ENCODE results near the gene PKN1. TPM values are rescaled to one million over a fixed set of nuclear protein-coding genes. Genes with fewer than 3 reads are reported as not detected.

Gene PKN1
- total and polyA plus RNA-seq, 2 experiments from 2014 or later: 86.8 to 201 TPM

GRCh38 chr19:14442891-14443631, 10.0 kb downstream of the PKN1 start:
- Mint-ChIP-seq H3K9me3 (no peaks in the 10 kb centered on the region; the same call in 2 of the 3 replicates), H3K36me3 (ENCODE audit: low read depth) (peaks cover 56% of the 10 kb centered on the region), H3K27me3 (ENCODE audit: insufficient read depth, low read depth, poor library complexity) (peaks cover 8% of the 10 kb centered on the region), H3K4me3 (no peak overlapping the region), H3K27ac (no peak overlapping the region), H3K4me1 (peaks cover 5% of the 10 kb centered on the region; the same call in 2 of the 3 replicates)
- H3K4me2 ChIP-seq: no peak overlapping the region
- no peaks in the 10 kb centered on the region for H3K27me3 ChIP-seq (ENCODE audit: insufficient read depth)
- no peak overlapping the region for H2AFZ ChIP-seq
- H3K4me1 ChIP-seq (ENCODE audit: insufficient read depth): no peaks in the 10 kb centered on the region
- peaks cover 13% of the 10 kb centered on the region for H3K79me2 ChIP-seq (replicated peaks; ENCODE audit: insufficient read depth)
- peaks cover 10% of the 10 kb centered on the region; the same call in 1 of the 2 replicates for H3F3A ChIP-seq (replicated peaks; ENCODE audit: low read depth)
- DNase-seq (ENCODE audit: low spot score): no peak
- H3K9me2 ChIP-seq (ENCODE audit: insufficient read depth): no peaks in the 10 kb centered on the region
- TF ChIP-seq POLR2AphosphoS5 (IDR thresholded peaks at IDR 0.05; ENCODE audit: low read depth) (no peak), CREB1 (CRISPR knock-in tag; IDR thresholded peaks at IDR 0.05; ENCODE audit: low read depth) (no peak), EZH2phosphoT487 (IDR thresholded peaks at IDR 0.05; ENCODE audit: unreplicated experiment) (no peak), ZNF331 (CRISPR knock-in tag; IDR thresholded peaks at IDR 0.05; ENCODE audit: low read depth) (no peak), ZNF462 (CRISPR knock-in tag; IDR thresholded peaks at IDR 0.05) (no peak), JUNB (IDR thresholded peaks at IDR 0.05; ENCODE audit: unreplicated experiment) (no peak), ZNF114 (CRISPR knock-in tag; IDR thresholded peaks at IDR 0.05) (no peak), STAT1 (IDR thresholded peaks at IDR 0.05; ENCODE audit: unreplicated experiment) (no peak), NANOG (IDR thresholded peaks at IDR 0.05; ENCODE audit: borderline replicate concordance) (no peak), EZH2 (IDR thresholded peaks at IDR 0.05; ENCODE audit: low read depth, unreplicated experiment) (no peak)
- TF ChIP-seq, protein P1, sequence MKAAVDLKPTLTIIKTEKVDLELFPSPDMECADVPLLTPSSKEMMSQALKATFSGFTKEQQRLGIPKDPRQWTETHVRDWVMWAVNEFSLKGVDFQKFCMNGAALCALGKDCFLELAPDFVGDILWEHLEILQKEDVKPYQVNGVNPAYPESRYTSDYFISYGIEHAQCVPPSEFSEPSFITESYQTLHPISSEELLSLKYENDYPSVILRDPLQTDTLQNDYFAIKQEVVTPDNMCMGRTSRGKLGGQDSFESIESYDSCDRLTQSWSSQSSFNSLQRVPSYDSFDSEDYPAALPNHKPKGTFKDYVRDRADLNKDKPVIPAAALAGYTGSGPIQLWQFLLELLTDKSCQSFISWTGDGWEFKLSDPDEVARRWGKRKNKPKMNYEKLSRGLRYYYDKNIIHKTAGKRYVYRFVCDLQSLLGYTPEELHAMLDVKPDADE (IDR thresholded peaks at IDR 0.05): no peak
- TF ChIP-seq, protein P2, sequence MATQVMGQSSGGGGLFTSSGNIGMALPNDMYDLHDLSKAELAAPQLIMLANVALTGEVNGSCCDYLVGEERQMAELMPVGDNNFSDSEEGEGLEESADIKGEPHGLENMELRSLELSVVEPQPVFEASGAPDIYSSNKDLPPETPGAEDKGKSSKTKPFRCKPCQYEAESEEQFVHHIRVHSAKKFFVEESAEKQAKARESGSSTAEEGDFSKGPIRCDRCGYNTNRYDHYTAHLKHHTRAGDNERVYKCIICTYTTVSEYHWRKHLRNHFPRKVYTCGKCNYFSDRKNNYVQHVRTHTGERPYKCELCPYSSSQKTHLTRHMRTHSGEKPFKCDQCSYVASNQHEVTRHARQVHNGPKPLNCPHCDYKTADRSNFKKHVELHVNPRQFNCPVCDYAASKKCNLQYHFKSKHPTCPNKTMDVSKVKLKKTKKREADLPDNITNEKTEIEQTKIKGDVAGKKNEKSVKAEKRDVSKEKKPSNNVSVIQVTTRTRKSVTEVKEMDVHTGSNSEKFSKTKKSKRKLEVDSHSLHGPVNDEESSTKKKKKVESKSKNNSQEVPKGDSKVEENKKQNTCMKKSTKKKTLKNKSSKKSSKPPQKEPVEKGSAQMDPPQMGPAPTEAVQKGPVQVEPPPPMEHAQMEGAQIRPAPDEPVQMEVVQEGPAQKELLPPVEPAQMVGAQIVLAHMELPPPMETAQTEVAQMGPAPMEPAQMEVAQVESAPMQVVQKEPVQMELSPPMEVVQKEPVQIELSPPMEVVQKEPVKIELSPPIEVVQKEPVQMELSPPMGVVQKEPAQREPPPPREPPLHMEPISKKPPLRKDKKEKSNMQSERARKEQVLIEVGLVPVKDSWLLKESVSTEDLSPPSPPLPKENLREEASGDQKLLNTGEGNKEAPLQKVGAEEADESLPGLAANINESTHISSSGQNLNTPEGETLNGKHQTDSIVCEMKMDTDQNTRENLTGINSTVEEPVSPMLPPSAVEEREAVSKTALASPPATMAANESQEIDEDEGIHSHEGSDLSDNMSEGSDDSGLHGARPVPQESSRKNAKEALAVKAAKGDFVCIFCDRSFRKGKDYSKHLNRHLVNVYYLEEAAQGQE (IDR thresholded peaks at IDR 0.05; ENCODE audit: unreplicated experiment): no peak
- TF ChIP-seq, protein P3, sequence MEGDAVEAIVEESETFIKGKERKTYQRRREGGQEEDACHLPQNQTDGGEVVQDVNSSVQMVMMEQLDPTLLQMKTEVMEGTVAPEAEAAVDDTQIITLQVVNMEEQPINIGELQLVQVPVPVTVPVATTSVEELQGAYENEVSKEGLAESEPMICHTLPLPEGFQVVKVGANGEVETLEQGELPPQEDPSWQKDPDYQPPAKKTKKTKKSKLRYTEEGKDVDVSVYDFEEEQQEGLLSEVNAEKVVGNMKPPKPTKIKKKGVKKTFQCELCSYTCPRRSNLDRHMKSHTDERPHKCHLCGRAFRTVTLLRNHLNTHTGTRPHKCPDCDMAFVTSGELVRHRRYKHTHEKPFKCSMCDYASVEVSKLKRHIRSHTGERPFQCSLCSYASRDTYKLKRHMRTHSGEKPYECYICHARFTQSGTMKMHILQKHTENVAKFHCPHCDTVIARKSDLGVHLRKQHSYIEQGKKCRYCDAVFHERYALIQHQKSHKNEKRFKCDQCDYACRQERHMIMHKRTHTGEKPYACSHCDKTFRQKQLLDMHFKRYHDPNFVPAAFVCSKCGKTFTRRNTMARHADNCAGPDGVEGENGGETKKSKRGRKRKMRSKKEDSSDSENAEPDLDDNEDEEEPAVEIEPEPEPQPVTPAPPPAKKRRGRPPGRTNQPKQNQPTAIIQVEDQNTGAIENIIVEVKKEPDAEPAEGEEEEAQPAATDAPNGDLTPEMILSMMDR (conservative IDR thresholded peaks at IDR 0.05; ENCODE audit: low read depth in 2 of 2): no peak
- H3K4me3 ChIP-seq: no peak overlapping the region
- H4K20me1 ChIP-seq (replicated peaks; ENCODE audit: insufficient read depth): peaks cover 3% of the 10 kb centered on the region
- no peak for ATAC-seq
- H3K27ac ChIP-seq (ENCODE audit: low read depth): no peak overlapping the region
- H3K36me3 ChIP-seq (ENCODE audit: insufficient read depth): peaks cover 22% of the 10 kb centered on the region
